K562 (cell line): ENCODE data around the gene NEU3. TPM values are rescaled to one million over a fixed set of nuclear protein-coding genes. Genes with fewer than 3 reads are reported as not detected.

Experiments used
- ASH1L ChIP-seq: fragments of 450-650 bp; IDR thresholded peaks from 2 replicates; pipeline ENCODE4 v1.6.1; 2018; ENCODE audit warnings: borderline replicate concordance, mild to moderate bottlenecking, low read depth; ENCODE audit not compliant: partially characterized antibody
- CEBPG ChIP-seq, 3 experiments: fragments of 200-800 bp in 1 of 3; sonication (Bioruptor generic) in 1 of 3; sonication (generic) in 1 of 3; formaldehyde crosslinking in 1 of 3; IDR thresholded peaks in 2 of 3; conservative IDR thresholded peaks in 1 of 3; 2 replicates each; pipeline versions ENCODE4 v1.6.1 to v1.8.0; 2016 to 2022; ENCODE audit warnings: missing compliant biosample characterization in 2 of 3, missing genetic modification characterization in 2 of 3, mild to moderate bottlenecking in 1 of 3, missing genetic modification reagents in 1 of 3
- CREM ChIP-seq: IDR thresholded peaks from 2 replicates; pipeline ENCODE4 v1.6.1; 2014; ENCODE audit warnings: antibody characterized with exemption, low read depth
- HNRNPL ChIP-seq: fragments of 200-400 bp; formaldehyde crosslinking; IDR thresholded peaks from 2 replicates; pipeline ENCODE4 v1.6.1; 2017; ENCODE audit warnings: low read depth, mild to moderate bottlenecking, low read length
- PTTG1 ChIP-seq: fragments of 450-650 bp; IDR thresholded peaks from 2 replicates; pipeline ENCODE4 v1.6.1; 2016; ENCODE audit warnings: low read depth, mild to moderate bottlenecking, missing genetic modification characterization, missing compliant biosample characterization
- PYGO2 ChIP-seq: fragments of 450-650 bp; IDR thresholded peaks from 2 replicates; pipeline ENCODE4 v1.6.1; 2016; ENCODE audit warnings: mild to moderate bottlenecking, missing genetic modification characterization, moderate library complexity, missing compliant biosample characterization
- RBBP5 ChIP-seq: fragments of 200-600 bp; sonication (generic); IDR thresholded peaks from 2 replicates; pipeline ENCODE4 v1.6.1; 2012; ENCODE audit warnings: borderline replicate concordance, mild to moderate bottlenecking, low read length, control low read depth, inconsistent platforms; ENCODE audit not compliant: insufficient read depth, poor library complexity, severe bottlenecking
- TOE1 ChIP-seq, 2 experiments: fragments of 450-650 bp in 1 of 2; sonication (generic) in 1 of 2; formaldehyde crosslinking in 1 of 2; IDR thresholded peaks; 2 replicates each; pipeline versions ENCODE4 v1.7.1 to v1.8.0; 2016 to 2022; ENCODE audit warnings: borderline replicate concordance in 2 of 2, mild to moderate bottlenecking in 2 of 2, antibody characterized with exemption in 1 of 2, inconsistent platforms in 1 of 2, low read depth in 1 of 2, missing genetic modification reagents in 1 of 2, moderate library complexity in 1 of 2
- ZFP36 ChIP-seq: fragments of 150-350 bp; IDR thresholded peaks from 2 replicates; pipeline ENCODE4 v1.6.1; 2018; ENCODE audit warnings: low read length, low read depth; ENCODE audit not compliant: partially characterized antibody
- ZFX ChIP-seq: sonication (generic); formaldehyde crosslinking; IDR thresholded peaks from 2 replicates; pipeline ENCODE4 v1.8.0; 2022; ENCODE audit warnings: mild to moderate bottlenecking, missing genetic modification reagents, moderate library complexity
- ZNF143 ChIP-seq: sonication (generic); formaldehyde crosslinking; IDR thresholded peaks from 2 replicates; pipeline ENCODE4 v1.9.0; 2022; ENCODE audit warnings: mild to moderate bottlenecking, missing genetic modification reagents
- ZNF57 ChIP-seq: fragments of 450-650 bp; formaldehyde crosslinking; IDR thresholded peaks from 2 replicates; pipeline ENCODE4 v1.4.0; 2020; ENCODE audit warnings: mild to moderate bottlenecking, moderate library complexity
- ZNF695 ChIP-seq: fragments of 450-650 bp; formaldehyde crosslinking; IDR thresholded peaks from 2 replicates; pipeline ENCODE4 v1.4.0; 2020; ENCODE audit warnings: mild to moderate bottlenecking, moderate library complexity
- ZNF778 ChIP-seq: fragments of 450-650 bp; formaldehyde crosslinking; IDR thresholded peaks from 2 replicates; pipeline ENCODE4 v1.4.0; 2020; ENCODE audit warnings: mild to moderate bottlenecking, moderate library complexity
- polyA plus RNA-seq, 8 experiments: library from polyadenylated mRNA; depleted of rRNA in 4 of 8; stranded (reverse) in 5 of 8; unstranded in 3 of 8; fragments of >200 nt; fragmentation: Nextera tagmentation in 2 of 8; fragmentation: Illumina TruSeq in 1 of 8; extraction: Ambion mirVana in 2 of 8; extraction: Trizol in 1 of 8; gene quantifications; 2 replicates each; pipeline versions ENCODE4 v1.2.1 to v1.2.3, GENCODE V29; 2011 to 2014; ENCODE audit warnings: inconsistent platforms in 1 of 8, missing spikeins in 1 of 8
- total RNA-seq, 7 experiments: library from RNA; depleted of rRNA in 6 of 7; stranded (reverse); fragments of >200 nt in 6 of 7; fragmentation: Illumina TruSeq in 2 of 7; extraction: Trizol in 2 of 7; gene quantifications; 2 replicates each; pipeline versions ENCODE4 v1.2.1 to v1.2.3, GENCODE V29; 2011 to 2021; ENCODE audit warnings: low replicate concordance in 1 of 7
- TF ChIP-seq, protein P1 (sequence below): fragments of 250-450 bp; sonication (Bioruptor Pico); IDR thresholded peaks from 2 replicates; pipeline ENCODE4 v1.5.0; 2021; ENCODE audit warnings: mild to moderate bottlenecking, borderline replicate concordance
- TF ChIP-seq, protein P2 (sequence below): fragments of 450-650 bp; IDR thresholded peaks from 2 replicates; pipeline ENCODE4 v1.6.1; 2016
- TF ChIP-seq, protein P3 (sequence below): fragments of 250-450 bp; sonication (Bioruptor Pico); IDR thresholded peaks from 2 replicates; pipeline ENCODE4 v1.5.0; 2020; ENCODE audit warnings: mild to moderate bottlenecking, borderline replicate concordance
- TF ChIP-seq, protein P4 (sequence below): fragments of 450-650 bp; IDR thresholded peaks from 2 replicates; pipeline ENCODE4 v1.6.1; 2014; ENCODE audit warnings: low read depth, mild to moderate bottlenecking, moderate library complexity, borderline replicate concordance

The NEU3 gene
- total and polyA plus RNA-seq, 9 of the 15 experiments (the other 6 are each of a cell fraction or from before 2014, with no cell fraction given): 6.2 to 41.3 (median 31.1) TPM

DNA sequence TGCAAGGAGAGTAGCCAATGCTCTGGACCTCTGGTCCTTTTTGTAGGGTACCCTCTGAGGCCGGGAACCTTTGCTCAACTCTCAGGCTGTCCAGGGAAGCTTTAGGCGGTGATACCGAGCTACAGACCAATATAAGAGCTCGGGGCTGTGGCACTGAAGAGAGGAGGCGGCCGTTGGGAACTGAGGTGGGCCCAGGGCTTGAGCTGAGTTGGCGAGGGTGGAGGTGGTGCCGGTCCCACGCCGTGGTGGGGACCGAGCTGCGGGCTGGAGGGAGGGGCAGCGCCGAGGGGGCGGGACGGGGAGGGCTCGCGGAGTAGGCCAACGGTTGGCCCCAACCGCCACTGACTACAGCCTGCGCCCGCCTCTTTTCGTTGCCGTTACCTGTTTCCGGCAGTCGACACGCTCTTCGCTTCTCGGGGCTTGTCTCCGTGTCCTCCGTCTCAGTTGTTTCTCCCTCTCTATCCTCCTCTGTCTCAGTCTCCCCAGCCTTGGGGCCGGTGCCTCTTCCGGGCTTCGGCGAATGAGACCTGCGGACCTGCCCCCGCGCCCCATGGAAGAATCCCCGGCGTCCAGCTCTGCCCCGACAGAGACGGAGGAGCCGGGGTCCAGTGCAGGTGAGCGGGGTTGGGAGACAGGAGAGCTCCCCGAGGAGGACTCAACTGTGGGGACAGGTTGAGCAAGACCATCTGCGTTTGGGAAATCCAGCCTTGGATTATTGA is at the start of gene NEU3 (continued):
- 0 out of 2 replicates have a peak, but pooled peaks have one; percentile 18 for TF ChIP-seq CEBPG (CRISPR knock-in tag; IDR thresholded peaks at IDR 0.05)
- peak in 1 of 2 experiments; percentile 65; a peak in 2 of 4 replicates for TF ChIP-seq CEBPG (tag; conservative IDR thresholded peaks at IDR 0.05 in 1 of 2, IDR thresholded peaks at IDR 0.05 in 1 of 2)
- TF ChIP-seq, protein P1, sequence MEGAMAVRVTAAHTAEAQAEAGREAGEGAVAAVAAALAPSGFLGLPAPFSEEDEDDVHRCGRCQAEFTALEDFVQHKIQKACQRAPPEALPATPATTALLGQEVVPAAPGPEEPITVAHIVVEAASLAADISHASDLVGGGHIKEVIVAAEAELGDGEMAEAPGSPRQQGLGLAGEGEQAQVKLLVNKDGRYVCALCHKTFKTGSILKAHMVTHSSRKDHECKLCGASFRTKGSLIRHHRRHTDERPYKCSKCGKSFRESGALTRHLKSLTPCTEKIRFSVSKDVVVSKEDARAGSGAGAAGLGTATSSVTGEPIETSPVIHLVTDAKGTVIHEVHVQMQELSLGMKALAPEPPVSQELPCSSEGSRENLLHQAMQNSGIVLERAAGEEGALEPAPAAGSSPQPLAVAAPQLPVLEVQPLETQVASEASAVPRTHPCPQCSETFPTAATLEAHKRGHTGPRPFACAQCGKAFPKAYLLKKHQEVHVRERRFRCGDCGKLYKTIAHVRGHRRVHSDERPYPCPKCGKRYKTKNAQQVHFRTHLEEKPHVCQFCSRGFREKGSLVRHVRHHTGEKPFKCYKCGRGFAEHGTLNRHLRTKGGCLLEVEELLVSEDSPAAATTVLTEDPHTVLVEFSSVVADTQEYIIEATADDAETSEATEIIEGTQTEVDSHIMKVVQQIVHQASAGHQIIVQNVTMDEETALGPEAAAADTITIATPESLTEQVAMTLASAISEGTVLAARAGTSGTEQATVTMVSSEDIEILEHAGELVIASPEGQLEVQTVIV (CRISPR knock-in tag): no peak
- TF ChIP-seq, protein P2, sequence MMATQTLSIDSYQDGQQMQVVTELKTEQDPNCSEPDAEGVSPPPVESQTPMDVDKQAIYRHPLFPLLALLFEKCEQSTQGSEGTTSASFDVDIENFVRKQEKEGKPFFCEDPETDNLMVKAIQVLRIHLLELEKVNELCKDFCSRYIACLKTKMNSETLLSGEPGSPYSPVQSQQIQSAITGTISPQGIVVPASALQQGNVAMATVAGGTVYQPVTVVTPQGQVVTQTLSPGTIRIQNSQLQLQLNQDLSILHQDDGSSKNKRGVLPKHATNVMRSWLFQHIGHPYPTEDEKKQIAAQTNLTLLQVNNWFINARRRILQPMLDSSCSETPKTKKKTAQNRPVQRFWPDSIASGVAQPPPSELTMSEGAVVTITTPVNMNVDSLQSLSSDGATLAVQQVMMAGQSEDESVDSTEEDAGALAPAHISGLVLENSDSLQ: no peak
- peak; percentile 56; the same call in 1 of the 2 replicates for TF ChIP-seq TOE1 (IDR thresholded peaks at IDR 0.05; ENCODE audit: borderline replicate concordance)
- no peak for TF ChIP-seq TOE1 (CRISPR knock-in tag; IDR thresholded peaks at IDR 0.05; ENCODE audit: borderline replicate concordance, low read depth)
- TF ChIP-seq PYGO2: no peak
- TF ChIP-seq ZNF778 (CRISPR knock-in tag): no peak
- 0 out of 2 replicates have a peak, but pooled peaks have one; percentile 50 for TF ChIP-seq ZNF143 (CRISPR knock-in tag)
- no peak for TF ChIP-seq ASH1L
- TF ChIP-seq ZNF57 (CRISPR knock-in tag): no peak
- TF ChIP-seq ZFX (CRISPR knock-in tag): peak; percentile 45; the same call in 1 of the 2 replicates
- peak; percentile 77 for TF ChIP-seq RBBP5
- TF ChIP-seq, protein P3, sequence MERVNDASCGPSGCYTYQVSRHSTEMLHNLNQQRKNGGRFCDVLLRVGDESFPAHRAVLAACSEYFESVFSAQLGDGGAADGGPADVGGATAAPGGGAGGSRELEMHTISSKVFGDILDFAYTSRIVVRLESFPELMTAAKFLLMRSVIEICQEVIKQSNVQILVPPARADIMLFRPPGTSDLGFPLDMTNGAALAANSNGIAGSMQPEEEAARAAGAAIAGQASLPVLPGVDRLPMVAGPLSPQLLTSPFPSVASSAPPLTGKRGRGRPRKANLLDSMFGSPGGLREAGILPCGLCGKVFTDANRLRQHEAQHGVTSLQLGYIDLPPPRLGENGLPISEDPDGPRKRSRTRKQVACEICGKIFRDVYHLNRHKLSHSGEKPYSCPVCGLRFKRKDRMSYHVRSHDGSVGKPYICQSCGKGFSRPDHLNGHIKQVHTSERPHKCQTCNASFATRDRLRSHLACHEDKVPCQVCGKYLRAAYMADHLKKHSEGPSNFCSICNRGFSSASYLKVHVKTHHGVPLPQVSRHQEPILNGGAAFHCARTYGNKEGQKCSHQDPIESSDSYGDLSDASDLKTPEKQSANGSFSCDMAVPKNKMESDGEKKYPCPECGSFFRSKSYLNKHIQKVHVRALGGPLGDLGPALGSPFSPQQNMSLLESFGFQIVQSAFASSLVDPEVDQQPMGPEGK (CRISPR knock-in tag): no peak
- TF ChIP-seq, protein P4, sequence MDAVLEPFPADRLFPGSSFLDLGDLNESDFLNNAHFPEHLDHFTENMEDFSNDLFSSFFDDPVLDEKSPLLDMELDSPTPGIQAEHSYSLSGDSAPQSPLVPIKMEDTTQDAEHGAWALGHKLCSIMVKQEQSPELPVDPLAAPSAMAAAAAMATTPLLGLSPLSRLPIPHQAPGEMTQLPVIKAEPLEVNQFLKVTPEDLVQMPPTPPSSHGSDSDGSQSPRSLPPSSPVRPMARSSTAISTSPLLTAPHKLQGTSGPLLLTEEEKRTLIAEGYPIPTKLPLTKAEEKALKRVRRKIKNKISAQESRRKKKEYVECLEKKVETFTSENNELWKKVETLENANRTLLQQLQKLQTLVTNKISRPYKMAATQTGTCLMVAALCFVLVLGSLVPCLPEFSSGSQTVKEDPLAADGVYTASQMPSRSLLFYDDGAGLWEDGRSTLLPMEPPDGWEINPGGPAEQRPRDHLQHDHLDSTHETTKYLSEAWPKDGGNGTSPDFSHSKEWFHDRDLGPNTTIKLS: no peak
- TF ChIP-seq CREM: peak; percentile 70; the same call in 1 of the 2 replicates
- TF ChIP-seq HNRNPL: no peak
- TF ChIP-seq ZNF695 (CRISPR knock-in tag): no peak
- no peak for TF ChIP-seq ZFP36
- no peak for TF ChIP-seq PTTG1
